NCI-H187 (cell line): Measurements from ENCODE around the gene PPFIBP2.

Experiments
- DNase-seq, 2 experiments: peaks; one replicate each; lab custom pipeline; 2025; lab: John Stamatoyannopoulos, UW

The PPFIBP2 gene

DNA sequence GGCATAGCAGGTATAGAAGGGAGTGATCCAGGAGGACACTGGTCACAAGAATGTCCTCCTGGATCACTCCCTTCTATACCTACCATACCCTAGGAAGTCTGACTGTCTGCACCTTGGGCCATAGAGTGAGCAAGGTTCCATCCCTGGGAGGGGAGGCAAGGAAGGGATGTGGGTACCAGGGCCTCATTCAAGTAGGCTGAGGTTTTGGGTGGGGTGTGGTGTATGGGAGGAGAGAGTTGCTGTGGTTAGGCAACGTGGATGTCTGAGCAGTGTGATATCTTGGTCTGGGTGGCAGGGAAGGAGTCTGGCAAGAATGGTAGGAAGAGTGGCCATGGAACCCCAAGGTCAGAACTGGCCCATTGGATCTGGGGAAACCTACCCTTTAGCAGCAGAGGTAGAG is 13.2 kb downstream of the PPFIBP2 start:
- no peak for DNase-seq

GRCh38 chr11:7528514-7529049 is 14.8 kb downstream of the PPFIBP2 start:
- no peak for DNase-seq

GRCh38 chr11:7530013-7530640 is 16.3 kb downstream of the PPFIBP2 start:
- no peak for DNase-seq

- no peak for DNase-seq
Observed at GRCh38 chr11:7531011-7531410, 17.2 kb downstream of the PPFIBP2 start.

DNA sequence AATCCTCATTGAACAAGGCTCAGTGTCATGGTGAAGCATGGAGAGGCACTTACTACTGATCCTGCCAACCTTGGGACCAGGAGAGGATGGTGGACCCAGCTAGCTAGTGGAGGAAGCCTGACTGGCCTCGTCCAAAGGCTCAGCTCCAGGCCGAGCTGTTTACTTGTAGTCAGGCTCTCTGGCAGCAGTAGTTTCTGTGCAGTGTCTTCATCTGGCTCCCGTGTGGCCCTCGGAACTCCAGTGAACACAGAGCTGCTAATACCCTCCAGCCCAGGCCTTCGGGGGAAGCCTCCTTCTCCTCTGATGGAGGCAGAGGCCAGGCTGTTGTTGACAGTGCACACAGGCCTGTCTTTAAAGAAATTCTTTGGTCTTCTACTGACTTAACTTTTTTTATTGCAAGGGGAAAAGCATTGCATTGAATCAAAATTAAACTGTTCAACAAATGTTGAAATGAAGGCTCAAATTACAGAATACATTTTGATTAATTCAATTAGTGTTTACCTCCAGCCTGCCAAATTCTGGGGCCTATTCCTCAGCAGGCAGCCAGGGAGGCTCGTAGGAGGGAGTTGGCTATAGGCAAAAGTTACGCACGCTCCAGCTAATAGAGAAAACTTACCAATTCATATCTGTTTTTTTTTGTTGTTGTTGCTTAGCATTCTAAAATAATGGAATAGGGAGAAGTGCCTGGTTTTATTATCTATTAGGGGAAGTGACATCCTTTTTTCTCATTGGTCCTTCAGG is 18.8 kb downstream of the PPFIBP2 start:
- DNase-seq = no peak

DNA sequence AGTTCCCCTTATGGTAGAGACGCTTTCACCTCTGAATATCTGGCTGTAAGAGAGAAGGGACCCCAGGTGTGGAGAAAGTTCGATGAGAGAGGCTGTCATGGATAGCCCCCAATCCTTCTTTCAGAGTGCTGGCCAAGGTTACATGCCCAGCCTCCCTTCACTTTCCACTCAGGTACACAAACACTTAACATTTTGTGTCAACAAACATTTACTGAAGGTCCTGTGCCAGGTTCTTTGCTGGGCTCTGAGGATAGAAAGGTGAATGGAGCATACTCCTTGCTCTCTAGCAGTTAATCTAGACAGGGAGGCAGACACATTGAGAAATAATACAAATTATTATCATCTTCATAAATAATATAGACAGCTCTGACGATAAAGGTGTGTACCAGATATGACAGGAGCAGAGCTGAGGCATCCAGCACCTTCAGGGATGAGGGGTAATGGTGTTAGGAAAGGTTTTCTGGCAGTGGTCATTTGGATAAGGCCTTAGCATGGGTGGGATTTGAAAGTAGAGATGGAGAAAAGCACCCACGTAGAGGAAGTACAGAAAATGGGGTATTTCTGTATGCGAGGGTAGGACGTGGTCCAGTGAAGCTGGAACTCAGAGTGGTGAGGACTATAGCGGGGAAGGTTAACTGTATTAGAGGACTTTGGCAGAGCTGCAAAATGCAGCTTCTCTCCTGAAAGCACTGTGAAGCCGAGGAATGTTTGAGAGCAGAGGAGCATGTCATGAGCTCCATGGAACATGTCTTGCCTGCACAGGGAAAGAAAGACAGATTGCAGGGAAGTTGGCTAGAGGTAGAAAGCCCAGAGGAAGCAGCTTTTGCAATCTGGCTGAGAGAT is 19.6 kb downstream of the PPFIBP2 start:
- DNase-seq = no peak

DNA sequence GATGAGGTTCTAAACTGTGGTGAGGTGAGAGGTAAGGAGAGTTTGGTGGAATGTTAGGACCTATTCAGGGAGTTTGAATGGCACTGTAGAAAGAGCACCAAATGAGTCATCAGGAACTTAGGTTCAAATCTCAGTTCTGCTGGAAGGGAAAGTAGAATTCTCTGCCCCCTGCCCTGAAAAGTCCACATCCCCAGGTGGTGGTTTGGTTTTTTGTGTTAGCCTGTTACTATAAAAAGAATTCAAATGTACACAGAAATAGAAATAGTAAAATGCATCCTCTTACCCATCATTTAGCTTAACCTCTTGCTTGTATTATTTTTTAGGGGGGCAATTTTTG is 20.2 kb downstream of the PPFIBP2 start:
- DNase-seq = no peak

- no peak for DNase-seq
Observed at GRCh38 chr11:7536100-7536499, 22.3 kb downstream of the PPFIBP2 start.

DNA sequence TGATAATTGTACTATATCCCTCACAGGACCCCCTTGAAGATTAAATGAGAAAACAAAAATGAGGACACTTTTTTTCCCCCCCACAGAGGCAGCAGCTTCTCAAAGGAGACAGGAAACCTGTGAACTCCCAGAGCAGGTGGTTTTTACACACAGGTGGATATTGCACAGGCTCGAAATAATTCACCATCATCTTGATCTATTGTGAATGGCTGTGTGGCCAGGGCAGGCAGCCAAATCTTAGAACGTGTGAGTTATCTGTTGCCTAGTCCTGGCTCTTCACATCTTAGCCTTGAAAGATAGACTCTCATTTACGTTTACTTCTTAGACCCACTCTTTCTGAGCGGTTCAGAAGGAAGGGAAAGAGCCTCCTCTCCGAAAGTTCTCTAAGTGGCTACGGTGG is 23.5 kb downstream of the PPFIBP2 start:
- no peak for DNase-seq

DNA sequence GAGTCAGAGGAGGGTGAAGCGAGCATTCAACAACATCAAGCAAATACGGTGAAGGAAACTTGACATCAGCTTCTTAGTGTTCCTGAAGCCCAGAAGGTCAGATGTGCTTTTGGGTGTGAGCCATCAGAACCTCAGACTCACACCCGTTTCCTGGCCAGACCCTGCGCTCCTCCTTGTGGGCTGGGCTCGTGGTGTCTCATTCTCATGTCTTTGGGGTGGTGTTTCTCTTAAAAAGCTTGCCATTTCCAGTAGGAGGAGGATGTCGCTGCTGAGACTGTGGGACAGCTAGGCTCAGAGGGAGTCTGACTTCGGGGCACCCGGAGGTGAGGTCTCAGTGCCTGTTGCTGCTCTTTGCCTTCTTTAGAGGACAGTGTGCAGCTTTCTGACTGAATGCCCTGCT is 24.2 kb downstream of the PPFIBP2 start:
- no peak for DNase-seq

GRCh38 chr11:7538466-7539454 is 25.0 kb downstream of the PPFIBP2 start:
- DNase-seq = no peak

DNA sequence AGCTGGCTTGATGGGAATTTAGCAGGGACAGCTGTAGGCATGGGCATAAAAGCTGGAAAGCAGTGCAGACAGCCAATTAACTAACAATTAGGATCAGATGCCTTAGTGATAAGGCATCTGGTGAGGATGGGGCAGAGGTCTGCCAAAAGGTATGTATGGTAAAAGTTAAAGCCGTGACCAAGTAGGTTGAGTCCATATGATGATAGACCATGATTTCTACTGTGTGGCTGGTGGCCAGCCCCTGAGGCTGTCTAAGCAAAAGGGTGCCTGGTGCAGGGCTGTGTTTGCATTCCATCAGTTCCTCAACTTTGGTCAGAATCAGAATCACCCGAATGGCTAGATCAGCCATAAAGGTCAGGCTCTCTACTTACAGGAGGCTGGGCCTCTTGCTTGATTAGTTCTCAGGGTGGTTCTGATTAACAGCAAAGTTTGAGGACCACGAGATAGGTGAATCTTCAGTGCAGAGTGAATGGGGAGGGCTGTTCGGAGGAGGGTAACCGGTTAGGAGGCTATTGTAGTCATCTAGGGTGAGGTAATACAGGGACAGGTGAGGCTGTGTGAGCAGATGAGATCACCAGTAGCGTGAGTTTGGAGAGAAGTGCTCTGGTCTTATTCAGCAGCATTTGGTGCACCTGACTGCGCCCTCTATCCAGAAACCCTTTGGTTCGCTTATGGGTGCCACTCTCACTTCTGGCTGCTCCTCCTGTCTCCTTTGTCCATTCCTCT is 27.2 kb downstream of the PPFIBP2 start:
- no peak for DNase-seq

DNA sequence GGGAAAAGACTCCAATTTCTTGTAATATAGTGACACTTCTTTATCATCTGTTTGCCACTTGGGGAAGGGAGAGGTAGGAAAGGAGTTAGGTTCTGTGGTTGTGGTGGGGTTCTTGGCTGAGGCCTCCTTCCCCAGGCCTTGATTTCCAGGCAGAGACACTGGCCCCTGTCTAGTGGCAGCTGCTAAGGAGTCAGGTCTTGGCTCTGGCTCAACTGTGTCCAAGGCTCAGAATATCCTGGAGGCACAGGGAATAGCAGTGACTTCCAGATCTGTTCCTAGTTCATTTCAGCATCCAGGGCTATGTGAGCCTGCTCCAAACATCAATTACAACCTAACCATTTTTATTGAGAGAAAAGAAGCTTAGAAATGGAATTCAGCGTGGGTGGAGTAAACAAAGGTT is 29.5 kb downstream of the PPFIBP2 start:
- no peak for DNase-seq

- DNase-seq = no peak
Observed at GRCh38 chr11:7544021-7544420, 30.2 kb downstream of the PPFIBP2 start.

GRCh38 chr11:7545611-7546010 is 31.8 kb downstream of the PPFIBP2 start:
- no peak for DNase-seq

DNA sequence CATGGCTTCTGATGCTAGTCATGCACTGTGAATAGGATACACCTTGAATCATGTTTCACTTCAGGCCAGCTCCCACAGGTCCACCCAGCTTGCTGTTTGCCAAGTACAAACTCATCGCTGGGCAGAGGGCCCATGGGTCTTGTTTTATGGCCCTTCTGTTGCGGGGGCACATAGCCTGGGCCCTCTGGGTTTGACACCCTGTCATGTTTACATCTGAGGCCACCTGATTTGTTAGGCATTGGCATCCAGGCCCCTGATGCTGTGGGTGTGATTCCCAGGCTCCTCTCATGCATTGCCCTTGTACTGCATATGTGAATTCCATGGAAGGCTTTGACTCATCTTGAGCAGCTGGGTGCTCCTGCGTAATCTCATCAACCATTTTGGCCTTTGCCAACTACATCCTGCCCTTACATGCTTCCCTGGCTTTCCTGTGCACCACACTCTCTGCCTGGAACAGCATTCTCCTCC is 32.6 kb downstream of the PPFIBP2 start:
- no peak for DNase-seq

- no peak for DNase-seq
Observed at GRCh38 chr11:7547687-7548086, 33.9 kb downstream of the PPFIBP2 start.

DNA sequence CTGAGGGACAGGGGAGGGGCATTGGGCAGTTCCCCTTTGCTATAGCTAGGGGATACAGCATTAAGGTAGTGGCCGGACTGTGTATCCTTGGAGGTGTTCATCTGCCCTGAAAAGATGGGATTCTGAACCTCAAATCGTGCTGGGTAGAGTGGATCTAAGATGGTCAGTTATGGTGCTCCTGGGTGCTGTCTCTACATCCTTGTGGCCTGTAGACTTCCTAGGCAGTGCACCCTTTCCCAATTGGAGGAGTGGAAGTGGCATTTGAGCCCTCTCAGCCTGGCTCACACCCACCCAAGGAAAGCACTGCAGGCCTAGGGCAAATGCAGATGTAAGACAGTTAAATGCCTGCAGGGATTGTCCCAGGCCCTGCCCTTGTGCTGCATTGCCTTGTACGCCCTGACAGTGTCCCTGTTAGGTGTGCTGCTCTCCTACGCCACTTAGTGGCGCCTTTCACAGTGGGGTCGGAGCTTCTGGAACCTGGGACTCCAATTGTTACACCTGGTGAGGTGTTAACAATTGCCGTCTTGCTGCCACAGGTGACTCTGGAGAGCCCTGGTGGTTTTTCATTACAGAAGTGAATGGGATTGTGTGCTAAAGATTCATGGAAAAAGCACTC is 35.0 kb downstream of the PPFIBP2 start:
- no peak for DNase-seq

DNA sequence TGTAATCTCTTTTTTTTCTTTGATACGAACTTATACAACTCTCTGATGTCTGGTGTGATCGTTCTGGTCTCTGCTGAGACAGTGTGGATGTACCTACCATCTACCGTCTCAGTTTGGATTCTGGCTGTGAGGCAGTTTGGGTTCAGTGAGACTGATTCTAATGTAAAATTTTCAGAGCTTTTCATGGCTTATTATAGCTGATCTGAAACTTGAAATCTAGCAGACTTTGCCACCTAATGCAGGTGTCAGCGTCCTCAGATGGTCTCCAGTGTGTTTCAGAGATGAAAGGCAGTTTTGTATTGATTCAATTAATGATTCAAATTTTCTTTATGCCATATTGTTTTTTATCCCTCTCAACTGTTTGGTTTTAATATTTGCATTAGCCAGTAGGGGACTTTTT is 35.9 kb downstream of the PPFIBP2 start:
- no peak for DNase-seq

- DNase-seq = no peak
Observed at GRCh38 chr11:7551571-7551970, 37.8 kb downstream of the PPFIBP2 start.
